IPS DF 6.9 (cell line): ENCODE results near the gene GRIN1.

ENCODE experiments used
- DNase-seq: peaks from one replicate; pipeline ENCODE4 v3.0.0-alpha.2; 2013; ENCODE audit warnings: low read depth, low spot score
- H3K27ac ChIP-seq: one replicate; pipeline ENCODE4 v1.5.1; 2013; ENCODE audit warnings: low read length, control low read depth
- H3K27me3 ChIP-seq: 2 replicates; pipeline ENCODE4 v1.6.1; 2013; ENCODE audit warnings: mild to moderate bottlenecking, low read length; ENCODE audit not compliant: control insufficient read depth, insufficient read depth
- H3K36me3 ChIP-seq: 2 replicates; pipeline ENCODE4 v1.6.1; 2013; ENCODE audit warnings: low read length; ENCODE audit not compliant: control insufficient read depth, insufficient read depth
- H3K4me1 ChIP-seq: 2 replicates; pipeline ENCODE4 v1.6.1; 2013; ENCODE audit warnings: low read length; ENCODE audit not compliant: control insufficient read depth, insufficient read depth
- H3K4me3 ChIP-seq: 2 replicates; pipeline ENCODE4 v1.5.1; 2013; ENCODE audit warnings: mild to moderate bottlenecking, low read length
- H3K9me3 ChIP-seq: 2 replicates; pipeline ENCODE4 v1.6.1; 2013; ENCODE audit warnings: low read length, inconsistent platforms; ENCODE audit not compliant: control insufficient read depth, insufficient read depth
- WGBS: extraction: QIAGEN DNeasy Blood & Tissue Kit; methylation state at CpG from one replicate; pipeline ENCODE4 v1.1.7; 2013; ENCODE audit warnings: mixed read lengths, missing lambda C conversion rate; ENCODE audit not compliant: insufficient read length, insufficient coverage; 5-methylcytosine and 5-hydroxymethylcytosine counted together

GRIN1 gene

DNA sequence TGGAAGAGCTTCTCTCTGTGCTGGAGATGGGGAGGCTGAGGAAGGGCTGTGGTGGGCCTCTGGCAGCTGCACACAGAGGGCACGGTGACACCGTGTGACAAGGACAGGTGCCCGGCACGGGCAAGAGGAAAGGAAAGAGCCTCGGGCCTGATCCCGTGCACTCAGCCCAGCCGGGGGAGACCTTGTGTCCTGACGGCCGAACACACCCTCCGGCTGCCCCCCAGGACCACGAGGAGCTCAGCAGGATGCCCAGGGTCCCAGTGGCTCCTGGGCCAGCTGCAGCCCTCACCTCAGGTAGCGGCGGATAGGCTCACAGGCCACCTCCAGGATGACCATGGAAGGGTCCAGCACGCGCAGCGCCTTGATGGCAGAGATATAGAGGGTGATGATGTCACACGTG is 43.9 kb downstream of the GRIN1 start:
- no CpG with 5 or more reads among the region's 17 CpGs for whole genome bisulfite sequencing
- Histone ChIP-seq H3K4me3 (no peak overlapping the region), H3K4me1 (no peaks in the 10 kb centered on the region; the same call in 1 of the 2 replicates), H3K9me3 (no peaks in the 10 kb centered on the region), H3K27me3 (no peaks in the 10 kb centered on the region), H3K27ac (no peak overlapping the region), H3K36me3 (peaks cover 31% of the 10 kb centered on the region)
- DNase-seq = no peak

DNA sequence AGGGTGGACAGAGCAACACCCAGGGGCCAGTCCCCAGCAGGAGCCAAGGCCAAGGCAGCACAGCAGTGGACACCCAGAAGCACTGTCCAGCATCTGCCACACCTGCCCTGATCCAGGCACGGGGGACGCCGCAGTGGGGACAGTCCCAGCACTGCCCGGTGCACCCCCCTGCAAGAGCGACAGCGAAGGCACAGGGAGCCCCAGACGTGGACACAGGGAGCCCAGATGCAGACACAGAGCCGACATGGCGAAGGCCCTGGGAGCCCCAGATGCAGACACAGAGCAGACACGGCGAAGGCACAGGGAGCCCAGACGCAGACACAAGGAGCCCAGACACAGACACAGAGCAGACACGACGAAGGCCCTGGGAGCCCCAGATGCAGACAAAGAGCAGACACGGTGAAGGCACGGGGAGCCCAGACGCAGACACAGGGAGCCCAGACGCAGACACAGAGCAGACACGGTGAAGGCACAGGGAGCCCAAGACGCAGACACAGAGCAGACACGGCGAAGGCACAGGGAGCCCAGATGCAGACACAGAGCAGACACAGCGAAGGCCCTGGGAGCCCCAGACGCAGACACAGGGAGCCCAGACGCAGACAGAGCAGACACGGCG is 45.1 kb downstream of the GRIN1 start:
- H3K9me3 ChIP-seq = no peaks in the 10 kb centered on the region

GRCh38 chr9:137184881-137185660 is 46.1 kb downstream of the GRIN1 start:
- H3K27me3 ChIP-seq = no peaks in the 10 kb centered on the region
- H3K36me3 ChIP-seq = peaks cover 31% of the 10 kb centered on the region
- H3K4me3 ChIP-seq = no peak overlapping the region
- DNase-seq = no peak
- peaks cover 6% of the 10 kb centered on the region; the same call in 1 of the 2 replicates for H3K4me1 ChIP-seq
- no CpG with 5 or more reads among the region's 48 CpGs for WGBS
- no peaks in the 10 kb centered on the region for H3K9me3 ChIP-seq
- H3K27ac ChIP-seq = no peak overlapping the region

More for the DNA sequence above, 45.1 kb downstream of the GRIN1 start:
- Histone ChIP-seq H3K27me3 (no peaks in the 10 kb centered on the region), H3K36me3 (peaks cover 31% of the 10 kb centered on the region), H3K4me3 (no peak overlapping the region), H3K4me1 (no peaks in the 10 kb centered on the region; the same call in 1 of the 2 replicates), H3K27ac (no peak overlapping the region)
- DNase-seq = no peak
- WGBS = no CpG with 5 or more reads among the region's 27 CpGs

GRCh38 chr9:137185921-137186320 is 47.0 kb downstream of the GRIN1 start:
- no peak overlapping the region for H3K4me3 ChIP-seq
- no peaks in the 10 kb centered on the region for H3K9me3 ChIP-seq
- H3K4me1 ChIP-seq = peaks cover 6% of the 10 kb centered on the region; the same call in 1 of the 2 replicates
- no peak for DNase-seq
- H3K36me3 ChIP-seq = peaks cover 26% of the 10 kb centered on the region
- H3K27ac ChIP-seq = no peak overlapping the region
- no peaks in the 10 kb centered on the region for H3K27me3 ChIP-seq
- no CpG with 5 or more reads among the region's 19 CpGs for WGBS

DNA sequence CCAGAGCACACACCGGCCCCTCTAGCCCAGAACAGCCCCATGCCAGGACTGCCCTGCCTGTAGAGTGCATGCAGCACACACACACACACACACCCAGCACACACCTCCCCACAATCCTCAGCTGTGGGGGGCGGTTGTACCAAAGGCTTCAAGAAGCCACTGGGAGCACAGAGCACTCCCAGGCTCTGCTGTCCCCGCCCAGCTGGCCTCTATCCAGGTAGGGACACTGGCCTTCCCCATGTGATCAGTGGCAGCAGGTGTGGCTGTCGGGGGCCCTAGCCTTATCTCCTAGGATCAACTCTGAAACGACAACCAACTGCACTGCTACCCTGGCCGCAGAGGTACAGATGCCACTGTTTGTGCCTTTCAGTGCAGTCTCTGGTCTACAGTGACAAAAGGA is 47.4 kb downstream of the GRIN1 start:
- peaks cover 23% of the 10 kb centered on the region for H3K36me3 ChIP-seq
- DNase-seq = no peak
- no peak overlapping the region for H3K4me3 ChIP-seq
- H3K4me1 ChIP-seq = peaks cover 6% of the 10 kb centered on the region; the same call in 1 of the 2 replicates
- WGBS = no CpG with 5 or more reads among the region's 6 CpGs
- no peak overlapping the region for H3K27ac ChIP-seq
- no peaks in the 10 kb centered on the region for H3K27me3 ChIP-seq
- H3K9me3 ChIP-seq = no peaks in the 10 kb centered on the region

DNA sequence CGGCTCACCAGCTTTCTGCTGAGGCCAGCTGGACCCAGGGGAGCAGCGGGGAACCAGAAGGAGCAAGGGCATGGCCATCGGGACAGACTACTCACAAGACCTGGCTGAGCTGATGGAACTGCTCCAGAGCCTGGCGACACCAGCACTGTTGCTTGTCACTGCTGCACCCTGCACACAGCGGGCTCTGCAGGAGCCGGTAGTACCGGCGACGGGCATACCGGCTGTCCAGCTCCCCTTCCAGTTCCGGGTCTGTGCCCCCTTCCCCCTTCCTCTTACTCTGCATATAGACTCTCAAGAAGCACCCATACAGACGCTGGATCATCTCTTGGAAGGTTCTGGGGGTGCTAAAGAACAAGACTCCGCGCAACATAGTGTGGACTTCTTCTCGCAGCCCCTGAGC is 48.4 kb downstream of the GRIN1 start:
- Histone ChIP-seq H3K9me3 (no peaks in the 10 kb centered on the region), H3K36me3 (peaks cover 22% of the 10 kb centered on the region), H3K27me3 (no peaks in the 10 kb centered on the region), H3K27ac (no peak overlapping the region), H3K4me1 (peaks cover 6% of the 10 kb centered on the region; the same call in 1 of the 2 replicates), H3K4me3 (peak overlapping the region; percentile 95; the same call in 1 of the 2 replicates)
- WGBS = no CpG with 5 or more reads among the region's 15 CpGs
- no peak for DNase-seq

DNA sequence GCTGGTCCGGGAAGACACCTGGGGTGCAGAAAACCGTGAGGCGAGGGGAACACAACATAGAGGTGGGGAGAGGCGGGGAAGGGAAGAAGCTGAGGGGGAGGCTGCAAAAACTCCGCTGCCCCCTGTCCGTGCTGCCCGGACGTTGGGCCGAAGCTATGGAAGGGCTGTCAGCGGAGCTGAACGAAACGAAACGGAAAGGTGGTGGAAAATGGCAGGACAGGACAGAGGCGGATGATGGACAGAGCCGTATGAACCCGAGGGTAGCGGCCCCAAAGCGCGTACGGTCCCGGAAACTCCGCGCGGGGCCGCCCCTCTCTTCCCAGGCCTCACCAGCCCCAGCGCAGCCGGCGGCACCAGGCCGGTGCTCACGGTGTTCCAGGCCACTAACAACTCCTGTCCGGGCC is 49.1 kb downstream of the GRIN1 start:
- WGBS = no CpG with 5 or more reads among the region's 31 CpGs
- no peaks in the 10 kb centered on the region for H3K27me3 ChIP-seq
- no peak for DNase-seq
- peaks cover 16% of the 10 kb centered on the region for H3K36me3 ChIP-seq
- H3K27ac ChIP-seq = no peak overlapping the region
- peak overlapping the region; percentile 95 for H3K4me3 ChIP-seq
- peaks cover 6% of the 10 kb centered on the region; the same call in 1 of the 2 replicates for H3K4me1 ChIP-seq
- no peaks in the 10 kb centered on the region for H3K9me3 ChIP-seq

DNA sequence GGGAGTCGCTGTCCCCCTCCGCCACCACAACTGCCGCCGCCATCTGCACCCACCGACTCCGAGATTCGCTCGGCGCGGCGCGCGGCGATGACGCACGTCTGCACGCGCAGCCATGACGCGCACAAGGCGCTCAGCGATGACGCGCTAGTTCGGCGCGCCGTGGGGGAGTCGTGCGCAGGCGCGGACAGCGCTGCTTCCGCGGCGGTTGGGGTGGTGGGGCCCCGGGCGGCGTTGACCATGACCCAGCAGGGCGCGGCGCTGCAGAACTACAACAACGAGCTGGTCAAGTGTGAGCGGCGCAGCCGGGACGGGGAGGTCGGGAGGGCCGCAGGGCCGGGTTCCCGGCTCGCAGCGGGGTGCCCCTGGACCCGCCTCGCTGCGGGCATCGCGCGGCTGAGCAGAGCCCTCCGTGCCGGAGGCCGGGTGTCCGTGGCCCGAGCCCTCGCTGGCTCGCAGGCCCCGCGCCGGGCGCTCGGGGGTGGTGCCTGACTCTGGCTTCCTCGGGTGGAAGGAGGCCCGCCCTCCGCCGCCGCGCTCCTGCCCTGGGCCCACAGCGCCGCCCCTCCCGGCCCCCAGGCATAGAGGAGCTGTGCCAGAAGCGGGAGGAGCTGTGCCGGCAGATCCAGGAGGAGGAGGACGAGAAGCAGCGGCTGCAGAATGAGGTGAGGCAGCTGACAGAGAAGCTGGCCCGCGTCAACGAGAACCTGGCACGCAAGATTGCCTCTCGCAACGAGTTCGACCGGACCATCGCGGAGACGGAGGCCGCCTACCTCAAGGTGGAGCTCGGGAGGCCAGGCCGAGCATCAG is 49.7 kb downstream of the GRIN1 start, which contains the start of the genes ANAPC2 and SSNA1:
TSS of gene ANAPC2 (minus strand) at position 71 of the 807 bp plus-strand sequence. CDS start at position 43, 28 bp downstream.
TSS of gene SSNA1 (plus strand) at position 187 of the 807 bp plus-strand sequence. CDS start at position 238, 51 bp downstream.
- WGBS = no CpG with 5 or more reads among the region's 98 CpGs
- DNase-seq = peak; percentile 85
- Histone ChIP-seq H3K27ac (no peak within 1 kb of the TSS), H3K36me3 (peaks cover 11% of the 10 kb centered on the region), H3K4me3 (peak within 1 kb of the TSS; percentile 95), H3K9me3 (no peaks in the 10 kb centered on the region), H3K27me3 (no peaks in the 10 kb centered on the region), H3K4me1 (peaks cover 6% of the 10 kb centered on the region; the same call in 1 of the 2 replicates)

DNA sequence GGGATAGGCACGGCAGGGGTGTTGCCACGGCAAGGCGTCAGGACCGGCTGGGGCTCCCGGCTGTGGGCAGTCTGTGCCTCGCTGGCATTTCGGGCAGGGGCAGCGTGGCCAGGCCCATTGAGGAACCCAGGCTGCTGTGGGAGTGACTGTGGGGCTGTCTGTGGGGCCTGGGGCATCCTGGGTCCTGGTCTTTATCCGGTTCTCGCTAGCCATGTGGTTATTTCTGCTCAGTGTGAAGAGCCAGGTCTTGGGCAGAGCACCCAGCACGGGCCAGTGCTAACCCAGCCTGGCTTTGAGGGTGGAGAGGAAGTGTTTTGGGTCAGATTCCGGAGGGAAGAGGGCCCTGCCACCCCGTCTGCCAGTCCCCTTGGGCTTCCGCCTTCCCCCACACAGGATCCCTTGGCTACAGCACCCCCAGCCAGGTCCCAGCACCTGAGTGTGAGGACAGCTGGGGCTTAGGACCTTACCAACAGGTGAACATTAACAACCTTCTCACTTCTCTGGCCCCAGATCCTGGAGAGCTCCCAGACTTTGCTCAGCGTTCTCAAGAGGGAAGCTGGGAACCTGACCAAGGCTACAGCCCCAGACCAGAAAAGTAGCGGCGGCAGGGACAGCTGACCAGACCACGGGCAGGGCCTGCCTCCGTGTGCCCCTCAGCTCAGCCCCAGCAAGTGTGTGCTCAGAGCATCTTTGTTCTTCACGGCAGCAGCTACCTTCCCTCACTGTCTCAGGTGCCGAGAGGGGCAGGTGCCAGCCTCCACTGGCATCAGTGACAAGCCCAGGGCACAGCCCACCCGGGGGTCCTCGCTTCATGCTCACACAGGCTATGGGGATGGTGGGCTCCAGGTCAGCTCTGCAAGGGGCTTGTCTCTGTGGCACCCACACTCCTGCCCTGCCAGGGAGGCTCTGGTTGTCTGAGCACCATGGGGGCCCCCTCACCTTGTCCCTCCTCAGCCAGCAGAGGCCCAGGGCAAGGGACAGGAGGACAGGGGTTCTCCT is 50.6 kb downstream of the GRIN1 start:
- Histone ChIP-seq H3K27me3 (no peaks in the 10 kb centered on the region), H3K9me3 (no peaks in the 10 kb centered on the region), H3K4me1 (peaks cover 6% of the 10 kb centered on the region), H3K27ac (no peak overlapping the region), H3K36me3 (peaks cover 9% of the 10 kb centered on the region; the same call in 1 of the 2 replicates), H3K4me3 (peak overlapping the region; percentile 95; the same call in 1 of the 2 replicates)
- WGBS = no CpG with 5 or more reads among the region's 23 CpGs
- no peak for DNase-seq
